ENCODE results near the gene OPA3.

GRCh38 chr19:45489216-45489855 lies 95.3 kb downstream of the OPA3 start:
- TF ChIP-seq CTCF (IDR thresholded peaks at IDR 0.05): no peak
- TF ChIP-seq POLR2A (IDR thresholded peaks at IDR 0.05): no peak
- TF ChIP-seq POLR2AphosphoS5 (IDR thresholded peaks at IDR 0.05): no peak
